Measurements from ENCODE around the gene YTHDC2.
"Not testable (repeated sequence)": the region's sequence is repeated elsewhere in the genome, so short reads cannot be mapped to it uniquely, and the experiment has no call there.

YTHDC2 gene

GRCh38 chr5:113601423-113601822 is 87.9 kb downstream of the YTHDC2 start:
- FAIRE-seq, result no peak

GRCh38 chr5:113603246-113603645 is 89.8 kb downstream of the YTHDC2 start:
- not testable (repeated sequence) for FAIRE-seq; DNase-seq (ENCODE audit: low spot score)

More at GRCh38 chr5:113601423-113601822, 87.9 kb downstream of the YTHDC2 start:
- no peak for DNase-seq (ENCODE audit: low spot score)

GRCh38 chr5:113606298-113607134 is 93.0 kb downstream of the YTHDC2 start:
- FAIRE-seq (no peak), DNase-seq (ENCODE audit: low spot score) (peak; percentile 57)

- no peak for FAIRE-seq
- DNase-seq (ENCODE audit: low spot score), result no peak
Observed at GRCh38 chr5:113607361-113607760, 93.9 kb downstream of the YTHDC2 start.

GRCh38 chr5:113608113-113608596 is 94.7 kb downstream of the YTHDC2 start:
- FAIRE-seq (peak; percentile 59), DNase-seq (ENCODE audit: low spot score) (no peak)

- FAIRE-seq, result no peak
- DNase-seq (ENCODE audit: low spot score), result peak; percentile 35
Observed at GRCh38 chr5:113612060-113612496, 98.6 kb downstream of the YTHDC2 start.

- no peak for DNase-seq (ENCODE audit: low spot score)
- no peak for FAIRE-seq
Observed at GRCh38 chr5:113614191-113614590, 100.7 kb downstream of the YTHDC2 start.

- FAIRE-seq (no peak), DNase-seq (ENCODE audit: low spot score) (no peak)
Observed at GRCh38 chr5:113615708-113616107, 102.2 kb downstream of the YTHDC2 start.

GRCh38 chr5:113617191-113617796 is 103.8 kb downstream of the YTHDC2 start:
- FAIRE-seq (no peak), DNase-seq (ENCODE audit: low spot score) (no peak)

GRCh38 chr5:113632996-113633395 is 119.5 kb downstream of the YTHDC2 start:
- DNase-seq (ENCODE audit: low spot score) (no peak), FAIRE-seq (no peak)

- FAIRE-seq, result no peak
Observed at GRCh38 chr5:113634957-113635356, 121.5 kb downstream of the YTHDC2 start.

GRCh38 chr5:113641715-113642114 is 128.2 kb downstream of the YTHDC2 start:
- no peak for DNase-seq (ENCODE audit: low spot score)
- FAIRE-seq, result no peak

More at GRCh38 chr5:113634957-113635356, 121.5 kb downstream of the YTHDC2 start:
- no peak for DNase-seq (ENCODE audit: low spot score)

Measured in urothelium cell line (cell line).